Liver (tissue), 3 donors: ENCODE measurements around the gene CUBN.

Experiments
- FOXA2 ChIP-seq: IDR thresholded peaks from 2 replicates; pipeline ENCODE4 v1.6.1; 2016; ENCODE audit warnings: antibody characterized with exemption
- GABPA ChIP-seq, 2 donors: IDR thresholded peaks in 1 of 2; conservative IDR thresholded peaks in 1 of 2; 2 replicates each; pipeline ENCODE4 v1.6.1; 2016; ENCODE audit warnings: antibody characterized with exemption in 2 of 2, mild to moderate bottlenecking in 1 of 2, moderate library complexity in 1 of 2
- JUND ChIP-seq, 2 donors: IDR thresholded peaks; 2 replicates each; pipeline ENCODE4 v1.6.1; 2016; ENCODE audit warnings: antibody characterized with exemption in 2 of 2
- RAD21 ChIP-seq, 2 donors: IDR thresholded peaks; 2 replicates each; pipeline ENCODE4 v1.6.1; 2016; ENCODE audit warnings: antibody characterized with exemption in 2 of 2, mild to moderate bottlenecking in 2 of 2
- SP1 ChIP-seq: IDR thresholded peaks from 2 replicates; pipeline ENCODE4 v1.6.1; 2018; ENCODE audit warnings: antibody characterized with exemption, mild to moderate bottlenecking
- TAF1 ChIP-seq: conservative IDR thresholded peaks from 2 replicates; pipeline ENCODE4 v1.6.1; 2016; ENCODE audit warnings: antibody characterized with exemption, mild to moderate bottlenecking
- TF ChIP-seq, protein P1 (sequence below): fragments of 150-350 bp; IDR thresholded peaks from 2 replicates; pipeline ENCODE4 v1.5.1; 2017; ENCODE audit warnings: improper control_type of control experiment, low read depth, low read length; ENCODE audit not compliant: missing input control
- TF ChIP-seq, protein P2 (sequence below): IDR thresholded peaks from 2 replicates; pipeline ENCODE4 v1.6.1; 2016; ENCODE audit warnings: antibody characterized with exemption
- TF ChIP-seq, protein P3 (sequence below): IDR thresholded peaks from 2 replicates; pipeline ENCODE4 v1.6.1; 2016; ENCODE audit warnings: antibody characterized with exemption
- donor health status: healthy.
- donor health status: healthy.

DNA sequence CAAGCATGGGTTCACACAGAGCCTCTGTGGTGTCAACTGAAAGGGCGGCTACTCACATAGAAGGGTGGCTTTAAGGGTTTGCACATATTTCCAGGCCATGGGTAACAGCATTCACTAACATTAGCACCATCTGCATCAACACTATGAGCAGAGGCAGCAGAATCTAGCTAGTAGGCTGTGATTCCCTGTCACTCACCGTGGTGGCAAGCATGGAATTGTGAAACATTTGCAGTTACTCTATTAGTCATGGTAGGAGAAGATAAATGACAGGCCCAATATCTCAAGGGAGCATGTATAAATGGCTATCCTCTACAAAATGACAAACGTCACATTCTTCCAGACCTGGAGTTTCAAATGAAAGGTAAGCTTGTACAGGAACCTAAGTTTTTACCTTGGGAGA lies 32.2 kb upstream of the CUBN start:
- TF ChIP-seq TAF1 (no peak), SP1 (no peak), JUND (IDR thresholded peaks at IDR 0.05) (no peak), RAD21 (IDR thresholded peaks at IDR 0.05) (no peak), FOXA2 (no peak), GABPA (IDR thresholded peaks at IDR 0.05 in 1 of 2, conservative IDR thresholded peaks at IDR 0.05 in 1 of 2) (no peak)
- TF ChIP-seq, protein P1, sequence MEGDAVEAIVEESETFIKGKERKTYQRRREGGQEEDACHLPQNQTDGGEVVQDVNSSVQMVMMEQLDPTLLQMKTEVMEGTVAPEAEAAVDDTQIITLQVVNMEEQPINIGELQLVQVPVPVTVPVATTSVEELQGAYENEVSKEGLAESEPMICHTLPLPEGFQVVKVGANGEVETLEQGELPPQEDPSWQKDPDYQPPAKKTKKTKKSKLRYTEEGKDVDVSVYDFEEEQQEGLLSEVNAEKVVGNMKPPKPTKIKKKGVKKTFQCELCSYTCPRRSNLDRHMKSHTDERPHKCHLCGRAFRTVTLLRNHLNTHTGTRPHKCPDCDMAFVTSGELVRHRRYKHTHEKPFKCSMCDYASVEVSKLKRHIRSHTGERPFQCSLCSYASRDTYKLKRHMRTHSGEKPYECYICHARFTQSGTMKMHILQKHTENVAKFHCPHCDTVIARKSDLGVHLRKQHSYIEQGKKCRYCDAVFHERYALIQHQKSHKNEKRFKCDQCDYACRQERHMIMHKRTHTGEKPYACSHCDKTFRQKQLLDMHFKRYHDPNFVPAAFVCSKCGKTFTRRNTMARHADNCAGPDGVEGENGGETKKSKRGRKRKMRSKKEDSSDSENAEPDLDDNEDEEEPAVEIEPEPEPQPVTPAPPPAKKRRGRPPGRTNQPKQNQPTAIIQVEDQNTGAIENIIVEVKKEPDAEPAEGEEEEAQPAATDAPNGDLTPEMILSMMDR: no peak
- TF ChIP-seq, protein P2, sequence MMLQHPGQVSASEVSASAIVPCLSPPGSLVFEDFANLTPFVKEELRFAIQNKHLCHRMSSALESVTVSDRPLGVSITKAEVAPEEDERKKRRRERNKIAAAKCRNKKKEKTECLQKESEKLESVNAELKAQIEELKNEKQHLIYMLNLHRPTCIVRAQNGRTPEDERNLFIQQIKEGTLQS: no peak
- TF ChIP-seq, protein P3, sequence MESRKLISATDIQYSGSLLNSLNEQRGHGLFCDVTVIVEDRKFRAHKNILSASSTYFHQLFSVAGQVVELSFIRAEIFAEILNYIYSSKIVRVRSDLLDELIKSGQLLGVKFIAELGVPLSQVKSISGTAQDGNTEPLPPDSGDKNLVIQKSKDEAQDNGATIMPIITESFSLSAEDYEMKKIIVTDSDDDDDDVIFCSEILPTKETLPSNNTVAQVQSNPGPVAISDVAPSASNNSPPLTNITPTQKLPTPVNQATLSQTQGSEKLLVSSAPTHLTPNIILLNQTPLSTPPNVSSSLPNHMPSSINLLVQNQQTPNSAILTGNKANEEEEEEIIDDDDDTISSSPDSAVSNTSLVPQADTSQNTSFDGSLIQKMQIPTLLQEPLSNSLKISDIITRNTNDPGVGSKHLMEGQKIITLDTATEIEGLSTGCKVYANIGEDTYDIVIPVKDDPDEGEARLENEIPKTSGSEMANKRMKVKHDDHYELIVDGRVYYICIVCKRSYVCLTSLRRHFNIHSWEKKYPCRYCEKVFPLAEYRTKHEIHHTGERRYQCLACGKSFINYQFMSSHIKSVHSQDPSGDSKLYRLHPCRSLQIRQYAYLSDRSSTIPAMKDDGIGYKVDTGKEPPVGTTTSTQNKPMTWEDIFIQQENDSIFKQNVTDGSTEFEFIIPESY: no peak
